ENCODE measurements around the gene B3GALT5. TPM values are rescaled to one million over a fixed set of nuclear protein-coding genes. Genes with fewer than 3 reads are reported as not detected.

Gene B3GALT5
- total and polyA plus RNA-seq, 2 donors (not counting 1 experiment from before 2014, with no cell fraction given) = not detected

DNA sequence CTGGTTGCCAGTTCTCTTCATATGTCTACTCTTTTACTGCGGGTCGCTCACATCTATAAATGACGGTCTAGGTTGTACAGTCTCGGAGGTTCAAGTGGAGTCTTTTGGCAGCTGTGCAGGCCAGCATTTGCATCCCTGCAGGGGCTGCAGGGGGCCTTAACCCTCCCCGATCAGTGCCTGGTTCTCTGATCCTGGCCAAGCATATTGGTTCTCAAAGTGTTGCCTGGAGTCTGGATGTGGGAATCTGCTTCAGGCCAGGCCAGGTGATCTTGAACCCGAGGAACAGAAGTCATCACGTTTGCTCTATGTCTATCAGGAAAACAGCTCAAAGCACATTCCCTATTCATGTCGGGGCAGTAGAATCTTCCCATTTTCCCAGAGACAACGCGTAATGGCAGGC lies 21.8 kb downstream of the B3GALT5 start:
- no peaks in the 10 kb centered on the region for H3K79me2 ChIP-seq (ENCODE audit: control insufficient read depth, insufficient read depth, low read length)
- TF ChIP-seq, protein P1, sequence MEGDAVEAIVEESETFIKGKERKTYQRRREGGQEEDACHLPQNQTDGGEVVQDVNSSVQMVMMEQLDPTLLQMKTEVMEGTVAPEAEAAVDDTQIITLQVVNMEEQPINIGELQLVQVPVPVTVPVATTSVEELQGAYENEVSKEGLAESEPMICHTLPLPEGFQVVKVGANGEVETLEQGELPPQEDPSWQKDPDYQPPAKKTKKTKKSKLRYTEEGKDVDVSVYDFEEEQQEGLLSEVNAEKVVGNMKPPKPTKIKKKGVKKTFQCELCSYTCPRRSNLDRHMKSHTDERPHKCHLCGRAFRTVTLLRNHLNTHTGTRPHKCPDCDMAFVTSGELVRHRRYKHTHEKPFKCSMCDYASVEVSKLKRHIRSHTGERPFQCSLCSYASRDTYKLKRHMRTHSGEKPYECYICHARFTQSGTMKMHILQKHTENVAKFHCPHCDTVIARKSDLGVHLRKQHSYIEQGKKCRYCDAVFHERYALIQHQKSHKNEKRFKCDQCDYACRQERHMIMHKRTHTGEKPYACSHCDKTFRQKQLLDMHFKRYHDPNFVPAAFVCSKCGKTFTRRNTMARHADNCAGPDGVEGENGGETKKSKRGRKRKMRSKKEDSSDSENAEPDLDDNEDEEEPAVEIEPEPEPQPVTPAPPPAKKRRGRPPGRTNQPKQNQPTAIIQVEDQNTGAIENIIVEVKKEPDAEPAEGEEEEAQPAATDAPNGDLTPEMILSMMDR (IDR thresholded peaks at IDR 0.05) = no peak
- TF ChIP-seq EZH2 (IDR thresholded peaks at IDR 0.05; ENCODE audit: borderline replicate concordance, insufficient read depth, low read depth, low read length, poor library complexity, severe bottlenecking) = no peak
- no peak overlapping the region for H3K4me2 ChIP-seq (replicated peaks; ENCODE audit: low read depth, low read length, poor library complexity, severe bottlenecking)
- Mint-ChIP-seq H3K4me3 (no peak overlapping the region), H3K9me3 (ENCODE audit: insufficient read depth) (peaks cover 2% of the 10 kb centered on the region), H3K4me1 (no peaks in the 10 kb centered on the region), H3K27me3 (peaks cover 4% of the 10 kb centered on the region), H3K27ac (no peak overlapping the region)
- no peaks in the 10 kb centered on the region for H3K4me1 ChIP-seq (ENCODE audit: control insufficient read depth in 2 of 2, insufficient read depth in 2 of 2, low read length in 2 of 2)
- no peaks in the 10 kb centered on the region for H3K36me3 ChIP-seq (replicated peaks in 1 of 2; ENCODE audit: control extremely low read depth in 1 of 2, control insufficient read depth in 1 of 2, extremely low read depth in 1 of 2, insufficient read depth in 2 of 2, low read length in 1 of 2)
- H3K27ac ChIP-seq (ENCODE audit: low read length in 2 of 2) = no peak overlapping the region
- peaks cover 0 to 2% (median 0%) of the 10 kb centered on the region in 4 experiments for H3K27me3 ChIP-seq (replicated peaks in 1 of 4; ENCODE audit: control extremely low read depth in 1 of 4, control insufficient read depth in 3 of 4, insufficient read depth in 4 of 4, low read length in 3 of 4)
- ChIA-PET CTCF (no interaction called here), POLR2A (no interaction called here)
- H3K9me3 ChIP-seq (ENCODE audit: control extremely low read depth in 1 of 3, control insufficient read depth in 2 of 3, insufficient read depth in 1 of 3, low read length in 2 of 3) = peaks cover 0 to 9% (median 0%) of the 10 kb centered on the region in 3 donors
- no peak overlapping the region for H3K9ac ChIP-seq (ENCODE audit: low read length)
- DNase-seq (no peak), ATAC-seq (ENCODE audit: low read depth) (no peak)
- H2AFZ ChIP-seq (ENCODE audit: insufficient read depth, low read depth, low read length, poor library complexity, severe bottlenecking) = no peak overlapping the region
- intact Hi-C loops (cut with micrococcal nuclease) = no loop called here
- no peak overlapping the region for H3K4me3 ChIP-seq (ENCODE audit: control extremely low read depth in 1 of 5, extremely low read depth in 1 of 5, insufficient read depth in 1 of 5, low read depth in 2 of 5, low read length in 4 of 5)
- H4K20me1 ChIP-seq (ENCODE audit: control insufficient read depth, insufficient read depth, low read length, poor library complexity, severe bottlenecking) = no peaks in the 10 kb centered on the region
- 93% methylated on average over 8 of the region's 10 CpGs for WGBS (ENCODE audit: insufficient coverage)

DNA sequence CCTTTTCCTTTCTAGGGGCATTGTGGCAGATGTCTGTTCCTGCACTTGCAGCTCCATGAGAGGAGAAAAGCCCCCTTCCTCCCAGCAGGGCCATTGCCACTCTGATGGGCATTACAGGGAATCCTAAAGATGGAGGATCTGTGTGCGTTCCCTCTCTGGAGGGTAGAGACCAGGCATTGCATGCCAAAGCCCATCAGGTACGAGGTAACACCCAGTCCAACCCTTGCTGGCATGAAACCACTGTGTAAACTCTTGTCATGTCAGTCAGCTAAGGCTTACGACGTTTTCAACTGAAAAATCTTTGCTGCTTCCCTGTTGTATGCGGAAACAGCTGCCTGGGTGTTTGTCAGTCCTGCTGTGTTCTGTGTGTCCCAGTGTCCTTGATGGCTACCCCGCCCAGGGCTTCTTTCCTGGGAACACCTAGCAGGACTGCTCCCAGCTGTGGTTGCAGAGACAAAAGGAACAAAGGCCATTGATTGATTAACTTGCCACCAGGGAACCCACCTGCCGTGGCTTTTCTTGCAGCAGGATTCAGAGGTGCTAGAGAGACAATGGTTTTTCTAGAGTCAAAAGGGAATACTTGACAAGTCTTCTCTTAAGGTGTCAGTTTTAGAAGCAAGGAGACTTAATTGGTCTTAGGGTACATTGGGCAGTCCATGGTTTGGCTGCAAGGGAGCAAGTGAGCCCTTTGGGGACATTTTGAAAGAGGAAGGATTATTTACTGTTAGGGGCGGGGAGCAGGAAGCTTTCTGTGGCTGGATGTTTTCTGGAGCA lies 24.6 kb downstream of the B3GALT5 start:
- no peaks in the 10 kb centered on the region for H3K36me3 ChIP-seq (replicated peaks in 1 of 2; ENCODE audit: control extremely low read depth in 1 of 2, control insufficient read depth in 1 of 2, extremely low read depth in 1 of 2, insufficient read depth in 2 of 2, low read length in 1 of 2)
- H3K9me3 ChIP-seq (ENCODE audit: control extremely low read depth in 1 of 3, control insufficient read depth in 2 of 3, insufficient read depth in 1 of 3, low read length in 2 of 3) = peaks cover 0 to 9% (median 0%) of the 10 kb centered on the region in 3 donors
- H3K4me2 ChIP-seq (replicated peaks; ENCODE audit: low read depth, low read length, poor library complexity, severe bottlenecking) = no peak overlapping the region
- peaks cover 4% of the 10 kb centered on the region for H3K27me3 Mint-ChIP-seq
- no peak overlapping the region for H3K27ac Mint-ChIP-seq
- no peak overlapping the region for H3K9ac ChIP-seq (ENCODE audit: low read length)
- no peaks in the 10 kb centered on the region for H3K4me1 ChIP-seq (ENCODE audit: control insufficient read depth in 2 of 2, insufficient read depth in 2 of 2, low read length in 2 of 2)
- no peak overlapping the region for H3K4me3 Mint-ChIP-seq
- H3K79me2 ChIP-seq (ENCODE audit: control insufficient read depth, insufficient read depth, low read length) = no peaks in the 10 kb centered on the region
- no peak for ATAC-seq (ENCODE audit: low read depth)
- intact Hi-C loops (cut with micrococcal nuclease) = no loop called here
- no peak overlapping the region for H3K4me3 ChIP-seq (ENCODE audit: control extremely low read depth in 1 of 5, extremely low read depth in 1 of 5, insufficient read depth in 1 of 5, low read depth in 2 of 5, low read length in 4 of 5)
- H3K9me3 Mint-ChIP-seq (ENCODE audit: insufficient read depth) = peaks cover 2% of the 10 kb centered on the region
- H3K27me3 ChIP-seq (replicated peaks in 1 of 4; ENCODE audit: control extremely low read depth in 1 of 4, control insufficient read depth in 3 of 4, insufficient read depth in 4 of 4, low read length in 3 of 4) = peaks cover 0 to 2% (median 0%) of the 10 kb centered on the region in 4 experiments
- WGBS (ENCODE audit: insufficient coverage) = 75% methylated on average over 8 of the region's 8 CpGs
- no peak overlapping the region for H2AFZ ChIP-seq (ENCODE audit: insufficient read depth, low read depth, low read length, poor library complexity, severe bottlenecking)
- ChIA-PET POLR2A (no interaction called here), CTCF (no interaction called here)
- no peak for DNase-seq
- TF ChIP-seq, protein P1 (IDR thresholded peaks at IDR 0.05) = no peak
- no peak for TF ChIP-seq EZH2 (IDR thresholded peaks at IDR 0.05; ENCODE audit: borderline replicate concordance, insufficient read depth, low read depth, low read length, poor library complexity, severe bottlenecking)
- no peak overlapping the region for H3K27ac ChIP-seq (ENCODE audit: low read length in 2 of 2)
- no peaks in the 10 kb centered on the region for H4K20me1 ChIP-seq (ENCODE audit: control insufficient read depth, insufficient read depth, low read length, poor library complexity, severe bottlenecking)
- no peaks in the 10 kb centered on the region for H3K4me1 Mint-ChIP-seq

Measured in B cell (primary cell).